ENCODE data around the gene TJP1. TPM values are rescaled to one million over a fixed set of nuclear protein-coding genes. Genes with fewer than 3 reads are reported as not detected.
"Not testable (repeated sequence)": the region's sequence is repeated elsewhere in the genome, so short reads cannot be mapped to it uniquely, and the experiment has no call there.

TJP1 gene
- total RNA-seq, 1 experiment from 2014 or later: 67.7 TPM

DNA sequence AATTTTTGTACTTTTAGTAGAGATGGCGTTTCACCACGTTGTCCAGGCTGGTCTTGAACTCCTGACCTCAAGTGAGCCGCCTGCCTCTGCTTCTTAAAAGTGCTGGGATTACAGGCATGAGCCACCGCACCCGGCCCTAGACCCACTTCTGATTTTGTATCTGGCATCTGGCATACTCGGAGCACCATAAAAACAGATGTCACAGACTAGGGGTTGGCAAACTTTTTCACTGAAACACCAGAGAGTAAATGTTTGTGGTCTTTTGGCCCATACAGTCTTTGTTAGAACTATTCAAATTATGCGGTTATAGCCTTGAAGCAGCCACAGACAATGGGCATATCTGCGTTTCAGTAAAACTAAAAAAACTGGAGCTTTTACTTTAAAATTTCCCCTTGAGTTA lies 110.7 kb downstream of the TJP1 start:
- no peak for DNase-seq (ENCODE audit: extremely low read depth, low read depth)

DNA sequence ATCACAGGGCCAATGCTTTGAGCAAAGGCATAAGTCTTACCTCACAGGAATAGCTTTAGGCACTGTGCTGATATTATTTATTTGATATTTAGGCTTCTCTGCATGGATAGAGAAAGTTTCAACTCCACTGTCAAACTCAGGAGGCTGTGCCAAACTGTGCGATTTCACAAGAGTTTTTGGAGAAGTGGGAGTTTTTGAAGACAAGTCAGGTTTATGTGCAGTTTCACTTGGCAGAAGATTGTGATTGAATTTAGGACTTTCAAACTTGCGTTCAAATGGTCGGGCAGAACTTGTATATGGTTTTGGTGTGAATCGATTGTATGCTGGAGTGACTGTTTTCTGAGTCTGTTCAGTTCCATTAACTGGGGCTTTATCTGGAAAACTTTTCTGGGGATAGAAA lies 113.7 kb downstream of the TJP1 start:
- DNase-seq (ENCODE audit: extremely low read depth, low read depth): no peak

DNA sequence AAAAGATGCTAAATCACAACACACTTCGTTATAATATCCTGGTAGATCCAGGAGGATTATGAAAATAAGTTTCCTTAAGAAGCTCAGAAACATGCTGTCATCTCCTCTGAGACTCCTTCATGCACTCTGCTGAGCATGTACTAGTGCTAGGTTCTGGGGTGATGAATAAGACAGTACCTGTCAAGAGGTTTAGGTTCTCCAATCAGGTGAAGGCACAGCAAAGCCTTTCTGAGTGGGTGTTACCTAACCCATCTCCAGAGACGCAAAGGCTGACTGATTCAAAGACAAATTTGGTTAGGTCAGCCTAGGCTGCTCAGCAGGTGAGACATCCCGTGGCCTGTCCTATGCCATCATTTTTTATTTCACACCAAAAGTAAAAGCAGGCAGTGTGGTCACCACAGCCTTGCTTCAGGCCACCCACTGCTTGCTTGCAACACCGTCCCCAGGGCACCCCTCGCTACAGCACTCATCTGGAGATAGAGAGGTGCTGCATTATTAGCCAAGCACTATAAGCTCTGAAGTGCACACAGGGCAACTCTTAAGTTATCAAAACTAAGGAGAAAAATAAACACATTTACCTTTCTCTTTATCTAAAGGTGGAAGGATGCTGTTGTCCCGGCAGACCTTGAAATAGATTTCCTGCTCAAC lies 117.2 kb downstream of the TJP1 start:
- DNase-seq (ENCODE audit: extremely low read depth, low read depth): no peak

DNA sequence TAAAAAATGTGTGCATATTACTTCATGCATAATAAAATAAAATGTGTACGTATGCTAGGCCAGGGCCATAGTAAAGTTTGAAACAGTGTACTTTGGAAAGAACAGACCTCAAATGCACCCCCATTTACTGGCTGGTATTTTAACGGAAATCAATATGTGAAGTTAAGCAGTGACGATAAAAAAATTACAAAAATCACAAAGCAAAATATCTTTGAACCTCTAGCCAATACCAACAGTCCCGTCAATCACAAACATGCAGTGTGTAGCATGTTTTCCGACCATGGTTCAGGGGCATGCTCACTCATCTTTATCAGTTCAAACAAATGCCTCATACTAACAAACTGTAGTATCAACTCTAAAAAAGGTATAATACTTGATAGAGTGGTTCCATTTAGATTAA lies 121.1 kb downstream of the TJP1 start:
- DNase-seq (ENCODE audit: extremely low read depth, low read depth): no peak

DNA sequence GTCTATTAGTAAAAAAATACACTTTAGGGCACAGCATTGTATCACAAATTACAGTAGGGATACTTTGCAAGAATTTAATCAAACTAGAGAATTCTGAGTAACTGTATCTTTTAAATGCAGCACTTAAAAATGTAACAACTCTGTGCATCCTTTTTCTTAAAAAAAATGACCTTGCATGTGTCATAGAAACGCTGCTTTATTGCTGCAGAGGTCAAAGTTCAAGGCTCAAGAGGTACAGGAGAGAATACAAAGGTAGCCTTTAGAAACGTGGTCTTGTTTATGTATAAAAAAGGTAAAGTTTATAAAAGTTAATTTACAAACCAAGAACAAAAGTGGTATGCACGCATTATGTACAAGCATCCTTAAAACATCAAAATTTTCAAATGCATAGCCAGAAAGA lies 122.0 kb downstream of the TJP1 start:
- DNase-seq (ENCODE audit: extremely low read depth, low read depth): no peak

DNA sequence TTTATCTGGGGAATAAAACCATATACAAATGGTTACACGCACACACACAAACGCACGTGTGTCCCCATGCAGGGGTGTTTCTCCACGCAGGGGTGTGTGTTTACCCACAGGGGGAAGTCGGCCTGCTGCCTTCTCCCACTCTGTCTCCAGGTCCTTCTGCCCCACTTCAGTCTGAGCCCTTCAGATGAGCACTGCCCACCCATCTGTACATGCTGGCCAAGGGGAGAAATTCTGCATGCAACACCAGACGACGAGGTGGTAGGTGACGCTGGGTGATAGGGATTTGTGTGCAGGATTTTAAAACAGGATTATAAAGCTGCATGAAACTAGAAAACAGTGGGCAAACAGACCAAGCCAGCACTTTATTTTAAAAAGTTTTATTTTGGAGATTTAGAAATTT lies 122.5 kb downstream of the TJP1 start:
- DNase-seq (ENCODE audit: extremely low read depth, low read depth): no peak

DNA sequence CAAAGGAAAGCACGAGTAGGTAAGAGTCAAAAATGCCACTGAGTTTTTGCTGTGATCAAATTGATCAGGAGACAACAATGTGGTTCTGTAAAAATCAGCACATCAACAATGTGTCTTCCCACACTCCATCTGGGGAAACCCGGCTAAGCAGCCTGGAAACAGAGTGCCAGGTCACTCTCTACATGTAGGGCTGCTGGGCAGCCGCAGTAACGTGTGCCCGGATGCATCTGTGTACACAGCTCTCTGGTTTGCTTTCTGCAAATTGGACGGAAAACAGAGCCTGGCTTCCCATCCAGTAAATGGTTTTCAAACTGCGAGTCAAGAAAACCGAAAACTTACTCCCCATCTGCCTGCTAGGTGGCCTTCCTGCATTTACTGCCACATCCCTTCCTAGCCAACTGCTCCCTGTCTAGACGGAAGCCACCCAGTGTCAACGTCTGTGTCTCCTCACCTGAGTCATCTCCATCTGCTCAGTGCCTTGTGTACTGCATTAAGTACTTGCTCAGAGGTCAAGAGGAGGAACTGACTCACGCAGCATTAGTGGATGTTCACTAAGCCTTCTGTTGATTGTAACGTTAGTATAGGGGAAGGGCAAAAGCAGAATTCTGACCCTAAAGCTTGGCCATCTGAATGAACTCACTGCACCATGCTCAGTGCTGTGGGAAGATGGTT lies 124.1 kb downstream of the TJP1 start:
- no peak for DNase-seq (ENCODE audit: extremely low read depth, low read depth)

DNA sequence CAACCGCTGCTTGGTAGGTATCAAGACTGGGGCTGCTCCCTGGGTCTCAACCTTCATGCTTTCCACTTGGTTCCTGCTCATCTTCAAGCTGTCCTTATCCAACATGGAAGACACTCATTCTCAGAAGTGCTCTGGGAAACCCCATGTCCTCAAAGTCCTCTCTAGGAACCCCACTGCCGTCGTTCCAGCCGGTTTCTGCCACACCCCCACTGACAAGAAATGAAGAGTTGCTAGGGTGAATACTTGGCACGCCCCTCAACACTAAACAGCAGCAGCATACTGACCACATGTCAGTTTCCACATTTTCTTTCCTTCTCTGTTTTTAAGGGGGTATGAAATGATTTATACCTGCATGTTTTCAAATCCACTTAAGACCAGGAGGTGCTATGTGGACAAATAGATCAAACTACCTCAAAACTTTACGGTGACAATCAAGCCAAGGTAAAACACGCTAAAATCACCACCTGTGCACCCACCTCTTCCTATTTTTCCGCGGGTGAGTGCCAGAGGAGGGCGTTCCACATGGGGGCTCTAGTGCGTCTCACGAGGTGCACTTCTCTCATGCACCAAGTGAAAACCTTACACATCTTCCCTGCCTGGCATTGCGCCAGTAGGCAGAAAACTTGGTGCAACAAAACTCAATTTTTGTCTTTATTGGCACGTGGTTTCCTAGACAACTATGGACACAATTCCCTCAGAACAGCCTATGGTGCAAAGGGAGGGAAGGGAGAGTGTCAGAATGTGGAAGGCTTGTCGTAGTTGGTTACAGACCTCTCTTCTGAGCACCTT lies 125.1 kb downstream of the TJP1 start:
- DNase-seq (ENCODE audit: extremely low read depth, low read depth): no peak

DNA sequence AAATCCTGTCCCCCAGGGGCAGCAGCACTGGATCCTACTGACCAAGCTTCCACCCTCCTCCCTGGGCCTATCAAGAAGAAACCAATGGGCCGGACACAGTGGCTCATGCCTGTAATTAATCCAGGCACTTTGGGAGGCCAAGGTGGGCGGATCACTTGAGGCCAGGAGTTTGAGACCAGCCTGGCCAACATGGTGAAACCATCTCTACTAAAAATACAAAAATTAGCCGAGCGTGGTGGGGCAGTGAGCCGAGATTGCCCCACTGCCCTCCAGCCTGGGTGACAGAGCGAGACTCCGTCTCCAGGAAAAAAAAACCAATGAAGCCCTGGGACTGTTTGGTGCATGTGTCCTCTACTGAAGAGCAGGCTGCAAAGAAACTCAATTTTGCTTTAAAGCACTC lies 125.8 kb downstream of the TJP1 start:
- DNase-seq (ENCODE audit: extremely low read depth, low read depth): not testable (repeated sequence)

DNA sequence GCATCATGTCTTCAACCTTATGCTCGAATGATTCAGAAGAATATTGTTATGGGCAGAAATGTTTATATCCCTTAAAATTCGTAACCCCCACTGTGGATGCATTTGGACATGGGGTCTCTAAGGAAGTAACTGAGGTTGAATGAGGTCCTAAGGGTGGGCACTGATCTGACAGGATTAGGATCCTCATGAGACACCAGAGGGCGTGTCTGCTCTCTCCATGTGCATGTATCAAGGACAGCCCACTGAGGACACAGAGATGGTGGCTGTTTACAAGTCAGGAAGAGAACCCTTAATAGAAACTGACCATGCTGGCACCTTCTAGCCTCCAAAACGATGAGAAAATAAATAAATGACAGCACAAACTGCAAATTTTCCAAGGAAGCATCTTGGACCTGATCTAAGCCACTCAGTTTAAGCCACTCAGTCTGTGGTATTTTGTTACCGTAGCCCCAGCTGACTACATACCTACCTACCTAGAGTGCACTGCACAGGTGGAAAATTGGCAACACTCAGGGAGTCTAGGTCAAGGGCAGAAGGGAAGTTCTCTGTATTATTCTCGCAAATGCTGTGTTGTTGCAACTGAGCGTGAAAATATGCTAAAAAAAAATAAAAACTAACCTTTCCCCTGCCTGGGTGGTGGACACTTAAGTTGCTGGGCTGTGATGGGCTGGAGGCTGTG lies 126.6 kb downstream of the TJP1 start:
- DNase-seq (ENCODE audit: extremely low read depth, low read depth): no peak

DNA sequence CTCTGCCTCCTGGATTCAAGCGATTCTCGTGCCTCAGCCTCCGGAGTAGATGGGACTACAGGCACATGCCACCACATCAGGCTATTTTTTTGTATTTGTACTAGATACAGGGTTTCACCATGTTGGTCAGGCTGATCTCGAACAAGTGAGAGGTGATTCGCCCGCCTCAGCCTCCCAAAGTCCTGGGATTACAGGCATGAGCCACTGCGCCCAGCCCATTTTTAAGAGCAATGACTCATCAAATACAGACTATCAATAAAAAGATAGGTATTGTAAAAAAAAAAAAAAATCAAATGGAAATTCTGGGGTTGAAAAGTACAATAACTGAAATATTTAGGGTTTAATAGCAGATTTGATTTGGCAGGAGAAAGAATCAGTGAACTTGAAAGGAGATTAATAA lies 129.0 kb downstream of the TJP1 start:
- no peak for DNase-seq (ENCODE audit: extremely low read depth, low read depth)

DNA sequence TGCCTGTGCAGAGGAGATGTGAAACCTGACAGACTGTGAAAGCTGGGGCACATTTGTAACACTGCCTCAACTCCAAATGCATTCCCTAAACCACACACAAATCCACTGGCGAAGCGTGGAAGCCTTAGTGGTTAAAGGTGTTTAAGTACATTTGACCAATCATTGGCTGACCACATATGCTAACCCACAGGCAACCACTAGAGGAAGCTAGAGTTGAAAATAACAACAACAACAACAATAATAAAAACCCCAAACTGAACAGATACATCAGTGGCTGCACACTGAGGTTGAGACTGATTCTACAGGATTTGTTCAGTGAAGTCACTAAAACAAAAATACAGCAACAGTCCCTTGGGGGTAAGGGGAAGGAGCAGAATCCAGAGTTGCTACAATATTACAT lies 129.7 kb downstream of the TJP1 start:
- DNase-seq (ENCODE audit: extremely low read depth, low read depth): no peak

DNA sequence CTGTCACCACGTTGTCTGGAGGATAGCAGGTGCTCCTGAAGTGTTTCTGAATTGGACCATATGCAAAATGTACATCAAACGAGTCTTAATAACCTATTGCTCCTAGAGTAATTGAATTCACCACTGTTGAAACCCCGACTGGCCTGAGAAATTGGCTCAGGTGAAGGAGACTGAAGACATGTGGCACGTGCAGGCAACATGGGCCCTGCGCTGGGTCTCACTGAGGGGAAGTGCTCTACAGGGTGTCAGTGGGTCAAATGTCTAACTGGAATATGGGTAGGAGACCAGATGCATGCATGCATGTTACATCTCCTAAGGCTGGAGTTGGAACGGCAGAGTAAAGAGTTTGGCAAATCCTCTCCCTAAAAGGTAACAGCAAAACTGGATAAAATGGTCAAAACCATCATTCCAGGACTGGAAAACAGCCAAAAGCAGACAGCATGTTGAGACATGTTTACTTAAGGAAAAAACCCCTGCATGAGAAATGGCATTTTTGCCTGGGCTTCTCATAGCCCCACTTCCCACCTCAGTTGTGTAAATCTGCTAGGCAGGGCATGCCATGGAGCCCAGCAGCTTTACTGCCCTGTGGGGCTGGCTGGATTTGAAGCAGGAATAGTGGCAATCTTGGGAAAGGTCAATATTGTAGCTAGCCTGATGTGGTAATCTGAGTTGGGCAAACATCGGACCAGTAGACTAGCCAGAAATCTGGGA lies 131.3 kb downstream of the TJP1 start:
- DNase-seq (ENCODE audit: extremely low read depth, low read depth): no peak

DNA sequence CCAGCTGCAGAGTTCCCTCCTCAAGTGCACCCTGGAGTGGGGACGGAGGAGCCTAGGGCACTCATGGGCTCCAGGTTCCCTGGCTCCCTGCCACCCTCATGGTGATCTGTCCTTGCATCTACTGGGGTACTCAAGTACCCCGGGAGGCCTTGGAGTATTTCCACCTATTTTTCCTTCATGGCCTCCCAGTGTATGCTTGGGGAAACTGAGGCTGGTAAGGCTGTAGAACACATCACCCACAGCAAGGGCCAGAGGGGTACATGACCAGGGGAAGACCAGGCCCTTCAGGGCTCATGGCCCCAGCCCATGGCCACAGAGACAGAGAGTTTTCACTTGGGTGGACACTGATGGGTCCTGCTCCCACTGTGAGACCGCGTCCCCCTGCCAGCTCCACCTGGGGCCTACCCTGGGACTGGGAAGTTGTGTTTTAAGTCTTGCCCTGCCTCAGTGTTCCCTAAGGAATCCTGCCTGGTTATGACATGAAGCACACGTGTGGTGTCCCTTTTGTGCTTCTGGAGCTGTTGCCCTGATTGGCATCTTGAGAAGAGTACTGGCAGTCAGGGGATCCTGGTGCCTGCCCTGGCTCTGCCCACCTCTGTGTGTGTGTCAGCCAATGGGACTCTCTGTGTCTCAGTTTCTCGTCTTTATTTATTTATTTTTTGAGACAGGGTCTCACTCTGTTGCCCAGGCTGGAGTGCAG lies 132.8 kb downstream of the TJP1 start:
- DNase-seq (ENCODE audit: extremely low read depth, low read depth): no peak

DNA sequence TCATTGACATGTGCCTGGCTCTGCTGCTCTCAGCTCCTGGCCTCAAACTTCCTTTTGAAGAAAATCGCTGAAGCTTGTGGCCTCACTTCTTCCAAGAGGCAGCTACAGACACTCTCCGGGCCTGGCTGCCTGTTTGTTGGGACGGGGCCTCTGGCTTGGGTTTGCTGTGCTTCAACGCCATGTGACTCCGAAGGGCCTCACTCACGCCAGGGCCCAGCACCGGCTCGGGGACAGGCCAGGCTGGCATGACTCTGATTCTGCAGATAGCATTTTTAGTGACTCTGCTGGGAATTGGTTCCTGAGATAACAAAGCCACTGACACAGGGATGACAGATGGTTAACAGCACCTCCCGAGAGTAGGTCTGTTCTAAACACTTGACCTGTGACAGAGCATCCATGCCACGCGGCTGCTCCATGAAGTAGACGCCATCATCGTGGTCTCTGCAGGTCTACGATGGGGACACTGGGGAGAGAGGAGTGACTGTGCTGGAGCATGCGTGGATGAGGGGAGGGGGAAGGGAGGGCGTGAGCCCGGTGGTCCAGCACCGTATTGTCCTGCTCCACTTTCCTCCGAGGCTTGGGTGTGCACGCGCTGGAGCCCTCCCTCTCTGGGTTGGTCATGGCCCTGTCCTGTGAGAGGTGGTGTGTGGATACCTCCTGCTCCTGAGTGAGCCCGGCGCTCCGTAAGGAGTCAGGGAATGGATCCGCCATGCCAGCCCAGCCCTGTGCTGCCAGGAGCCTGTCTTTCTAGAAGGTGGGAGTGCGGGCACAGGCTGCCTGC lies 133.6 kb downstream of the TJP1 start:
- DNase-seq (ENCODE audit: extremely low read depth, low read depth): no peak

DNA sequence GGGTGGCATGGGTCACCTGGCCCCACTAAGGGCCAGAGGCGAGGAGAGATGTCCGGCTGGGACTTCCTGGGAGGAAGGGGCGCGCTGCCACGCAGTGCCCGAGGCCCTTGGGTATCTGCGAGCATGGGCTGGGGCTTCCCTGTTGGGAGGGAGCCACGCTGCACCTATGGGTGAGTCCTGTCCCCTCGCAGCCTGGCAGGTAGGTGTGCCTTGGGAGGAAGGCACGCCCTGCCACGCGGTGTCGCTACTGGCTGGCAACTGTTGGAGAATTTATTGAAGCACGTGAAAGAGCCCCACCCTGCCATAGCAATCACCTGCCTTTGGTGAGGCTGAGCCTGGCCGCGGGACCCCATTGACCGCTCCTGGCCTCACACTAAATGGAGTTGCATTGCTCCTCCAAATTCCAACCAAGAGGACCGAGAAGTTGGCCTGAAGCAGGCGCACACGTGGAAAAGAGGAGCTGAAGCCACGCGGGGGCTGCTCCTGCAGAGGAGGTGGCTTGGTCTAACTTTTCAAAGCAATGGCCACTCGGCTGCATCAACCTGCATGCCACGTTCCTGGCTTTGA lies 134.2 kb downstream of the TJP1 start:
- no peak for DNase-seq (ENCODE audit: extremely low read depth, low read depth)

DNA sequence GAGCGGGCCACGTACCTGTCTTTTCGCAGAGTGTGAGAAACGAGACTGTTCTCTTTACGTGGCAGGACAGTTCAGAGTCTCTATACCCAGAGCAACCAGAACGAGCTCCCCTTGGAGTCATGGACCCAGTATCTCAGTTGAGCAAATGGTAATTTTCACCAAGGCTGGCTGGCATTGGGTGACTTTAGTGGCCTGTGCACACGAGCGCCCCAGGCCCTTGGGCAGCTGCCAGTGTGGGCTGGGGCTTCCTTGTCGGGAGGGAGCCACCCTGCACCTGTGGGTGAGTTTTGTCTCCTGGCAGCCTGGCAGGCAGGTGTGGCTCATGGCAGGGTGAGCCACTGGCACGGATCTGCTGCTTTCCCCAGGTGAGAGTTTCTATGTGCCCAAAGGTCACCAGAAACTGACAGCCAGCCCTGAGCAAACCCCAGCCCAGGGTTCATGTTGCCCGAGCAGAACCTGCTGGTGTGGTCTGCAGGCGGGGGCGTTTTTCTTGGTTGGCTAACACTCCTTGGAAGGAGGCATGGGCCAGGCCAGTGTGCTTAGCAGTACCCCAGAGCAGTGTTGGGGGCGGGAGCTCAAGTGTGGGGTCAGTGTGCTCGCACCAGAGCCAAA lies 135.0 kb downstream of the TJP1 start:
- DNase-seq (ENCODE audit: extremely low read depth, low read depth): no peak

DNA sequence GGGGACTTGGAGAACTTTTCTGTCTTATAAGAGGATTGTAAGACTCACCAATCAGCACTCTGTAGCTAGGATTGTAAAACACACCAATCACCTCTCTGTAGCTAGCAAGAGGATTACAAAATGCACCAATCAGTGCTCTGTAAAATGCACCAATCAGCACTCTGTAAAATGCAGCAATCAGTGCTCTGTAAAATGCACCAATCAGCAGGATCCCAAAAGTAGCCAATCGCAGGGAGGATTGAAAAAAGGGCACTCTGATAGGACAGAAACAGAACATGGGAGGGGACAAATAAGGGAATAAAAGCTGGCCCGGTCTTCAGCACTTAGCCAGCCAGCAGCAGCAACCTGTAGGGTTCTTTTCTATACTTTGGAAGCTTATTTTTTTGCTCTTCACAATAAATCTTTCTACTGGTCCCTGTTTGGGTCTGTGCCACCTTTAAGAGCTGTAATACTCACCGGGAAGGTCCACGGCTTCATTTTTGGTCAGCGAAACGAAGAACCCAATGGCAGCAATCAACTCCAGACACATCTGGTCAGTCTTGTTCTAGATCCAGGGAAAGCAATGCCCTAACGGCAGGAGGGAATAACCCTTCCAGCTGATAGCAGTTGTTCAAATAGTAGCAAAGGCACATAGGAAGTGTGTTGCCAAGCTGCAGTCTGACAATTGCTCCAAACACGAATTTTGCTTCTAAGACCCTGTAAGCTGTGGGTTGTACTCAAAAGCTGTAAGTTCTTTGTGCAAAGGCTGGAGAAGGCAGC lies 135.6 kb downstream of the TJP1 start:
- DNase-seq (ENCODE audit: extremely low read depth, low read depth): no peak
